B cell (primary cell): ENCODE measurements around the gene ARSA. TPM values are rescaled to one million over a fixed set of nuclear protein-coding genes. Genes with fewer than 3 reads are reported as not detected.
A peak's percentile ranks its signal among the peaks of the same experiment; 100 is the strongest.

Experiments
- ATAC-seq: fragments of 200-7000 bp; cut with Tn5 transposase; one replicate; pipeline ENCODE4 v1.10.0; 2021; ENCODE audit warnings: low read depth, mild to moderate bottlenecking, moderate number of reproducible peaks, moderate library complexity
- CTCF ChIA-PET: fragments of 350-600 bp; sonication (Branson Sonifier 250); formaldehyde crosslinking; loops from one replicate; lab custom pipeline; 2021; ENCODE audit warnings: antibody characterized with exemption, inconsistent platforms; lab: Charles Lee
- POLR2A ChIA-PET: fragments of 350-600 bp; sonication (Branson Sonifier 250); formaldehyde crosslinking; loops from one replicate; lab custom pipeline; 2021; ENCODE audit warnings: antibody characterized with exemption; lab: Charles Lee
- DNase-seq: peaks from one replicate; pipeline ENCODE4 v3.0.0; 2013
- H2AFZ ChIP-seq: 2 replicates; pipeline ENCODE4 v1.6.1; 2012; ENCODE audit warnings: mild to moderate bottlenecking, low read depth, low read length; ENCODE audit not compliant: insufficient read depth, poor library complexity, severe bottlenecking
- H3K27ac ChIP-seq, 2 donors: 1 replicate in 1 of 2; 2 replicates in 1 of 2; pipeline ENCODE4 v1.5.1; 2012 to 2013; ENCODE audit warnings: low read length in 2 of 2, mild to moderate bottlenecking in 2 of 2, moderate library complexity in 1 of 2
- H3K27me3 ChIP-seq, 4 experiments: fragments of 200-600 bp in 1 of 4; sonication (generic) in 1 of 4; replicated peaks in 1 of 4; 1 replicate in 2 of 4; 2 replicates in 2 of 4; pipeline versions ENCODE4 v1.6.1 to v1.7.0; 2013 to 2016; ENCODE audit warnings: low read length in 3 of 4, mild to moderate bottlenecking in 2 of 4, mixed read lengths in 1 of 4, moderate library complexity in 1 of 4; ENCODE audit not compliant: insufficient read depth in 4 of 4, control insufficient read depth in 3 of 4; ENCODE audit errors: control extremely low read depth in 1 of 4
- H3K36me3 ChIP-seq, 2 experiments: replicated peaks in 1 of 2; 1 replicate in 1 of 2; 2 replicates in 1 of 2; pipeline versions ENCODE4 v1.6.1 to v1.7.1; 2013; ENCODE audit warnings: low read length in 1 of 2; ENCODE audit not compliant: insufficient read depth in 2 of 2, control insufficient read depth in 1 of 2; ENCODE audit errors: control extremely low read depth in 1 of 2, extremely low read depth in 1 of 2
- H3K4me1 ChIP-seq, 2 donors: fragments of 200-600 bp in 1 of 2; sonication (generic) in 1 of 2; 1 replicate in 1 of 2; 2 replicates in 1 of 2; pipeline versions ENCODE4 v1.5.1 to v1.6.1; 2013 to 2017; ENCODE audit warnings: low read length in 2 of 2; ENCODE audit not compliant: control insufficient read depth in 2 of 2, insufficient read depth in 2 of 2
- H3K4me2 ChIP-seq: replicated peaks from 2 replicates; pipeline ENCODE3; 2012; ENCODE audit warnings: mild to moderate bottlenecking, low read depth, low read length; ENCODE audit not compliant: poor library complexity, severe bottlenecking
- H3K4me3 ChIP-seq, 5 experiments: fragments of 200-600 bp in 1 of 5; sonication (generic) in 1 of 5; 1 replicate in 3 of 5; 2 replicates in 2 of 5; pipeline versions ENCODE4 v1.5.1 to v1.7.0; 2011 to 2016; ENCODE audit warnings: low read length in 4 of 5, mild to moderate bottlenecking in 4 of 5, low read depth in 2 of 5, control low read depth in 1 of 5, moderate library complexity in 1 of 5; ENCODE audit not compliant: insufficient read depth in 1 of 5; ENCODE audit errors: control extremely low read depth in 1 of 5, extremely low read depth in 1 of 5
- H3K79me2 ChIP-seq: fragments of 200-600 bp; sonication (generic); one replicate; pipeline ENCODE4 v1.6.0; 2016; ENCODE audit warnings: low read length; ENCODE audit not compliant: control insufficient read depth, insufficient read depth
- H3K9ac ChIP-seq: fragments of 200-600 bp; sonication (generic); 2 replicates; pipeline ENCODE4 v1.6.1; 2017; ENCODE audit warnings: mild to moderate bottlenecking, low read length, moderate library complexity
- H3K9me3 ChIP-seq, 3 donors: one replicate each; pipeline versions ENCODE4 v1.6.1 to v1.7.1; 2013; ENCODE audit warnings: low read length in 2 of 3; ENCODE audit not compliant: control insufficient read depth in 2 of 3, insufficient read depth in 1 of 3; ENCODE audit errors: control extremely low read depth in 1 of 3
- H4K20me1 ChIP-seq: 2 replicates; pipeline ENCODE4 v1.6.0; 2012; ENCODE audit warnings: mild to moderate bottlenecking, low read length; ENCODE audit not compliant: insufficient read depth, control insufficient read depth, poor library complexity, severe bottlenecking
- H3K27ac Mint-ChIP-seq: one replicate; pipeline ENCODE4 v1.8.0; 2021; ENCODE audit warnings: mixed read lengths
- H3K27me3 Mint-ChIP-seq: one replicate; pipeline ENCODE4 v1.8.0; 2021; ENCODE audit warnings: mixed read lengths
- H3K4me1 Mint-ChIP-seq: one replicate; pipeline ENCODE4 v1.8.0; 2021; ENCODE audit warnings: mixed read lengths
- H3K4me3 Mint-ChIP-seq: one replicate; pipeline ENCODE4 v1.8.0; 2021; ENCODE audit warnings: mixed read lengths
- H3K9me3 Mint-ChIP-seq: one replicate; pipeline ENCODE4 v1.8.0; 2022; ENCODE audit warnings: mixed read lengths; ENCODE audit not compliant: insufficient read depth
- CTCF ChIP-seq: fragments of 200-600 bp; IDR thresholded peaks from one replicate; pipeline ENCODE4 v1.8.0; 2022; ENCODE audit warnings: antibody characterized with exemption, mild to moderate bottlenecking
- EZH2 ChIP-seq: IDR thresholded peaks from 2 replicates; pipeline ENCODE4 v1.6.1; 2012; ENCODE audit warnings: borderline replicate concordance, low read depth, mild to moderate bottlenecking, moderate library complexity, low read length; ENCODE audit not compliant: insufficient read depth, poor library complexity, severe bottlenecking
- WGBS: methylation state at CpG from one replicate; pipeline ENCODE4 v1.1.5; 2013; ENCODE audit warnings: missing lambda C conversion rate; ENCODE audit not compliant: insufficient coverage; 5-methylcytosine and 5-hydroxymethylcytosine counted together
- intact Hi-C: fragments of 100-400 bp; cut with micrococcal nuclease; formaldehyde crosslinking; loops from one replicate; pipeline ENCODE4 v1.10.0; 2022
- polyA plus RNA-seq: library from polyadenylated mRNA; depleted of rRNA; stranded (reverse); fragments of >200 nt; gene quantifications from 2 replicates; pipeline ENCODE4 v1.2.3, GENCODE V29; 2012
- total RNA-seq, 2 donors: library from RNA; stranded (reverse); fragments of 120-200 nt in 1 of 2; gene quantifications; 1 replicate in 1 of 2; 2 replicates in 1 of 2; pipeline versions ENCODE4 v1.2.3 to v1.2.4, GENCODE V29; 2013 to 2022

The ARSA gene
- total and polyA plus RNA-seq, 2 donors (not counting 1 experiment from before 2014, with no cell fraction given), result 82.0 to 128 TPM

- Histone ChIP-seq H3K9ac (no peak overlapping the region), H3K4me2 (no peak overlapping the region), H2AFZ (no peak overlapping the region), H3K79me2 (no peaks in the 10 kb centered on the region), H3K4me1 (no peaks in the 10 kb centered on the region), H3K4me3 (no peak overlapping the region), H3K27ac (no peak overlapping the region), H4K20me1 (no peaks in the 10 kb centered on the region), H3K27me3 (peaks cover 0 to 17% (median 0%) of the 10 kb centered on the region in 4 experiments), H3K9me3 (peaks cover 0 to 9% (median 0%) of the 10 kb centered on the region in 3 donors), H3K36me3 (no peaks in the 10 kb centered on the region)
- no peak overlapping the region for H3K27ac Mint-ChIP-seq
- peaks cover 30% of the 10 kb centered on the region for H3K27me3 Mint-ChIP-seq
- TF ChIP-seq CTCF (no peak), EZH2 (no peak)
- intact Hi-C loops, result no loop called here
- WGBS, result 93% methylated on average over 19 of the region's 22 CpGs
- DNase-seq (no peak), ATAC-seq (no peak)
- H3K4me3 Mint-ChIP-seq, result no peak overlapping the region
- ChIA-PET CTCF (no interaction called here), POLR2A (no interaction called here)
- H3K9me3 Mint-ChIP-seq, result no peaks in the 10 kb centered on the region
- H3K4me1 Mint-ChIP-seq, result peaks cover 1% of the 10 kb centered on the region
Observed at GRCh38 chr22:50613291-50613981, 14.5 kb downstream of the ARSA start.

- H3K9ac ChIP-seq, result no peak overlapping the region
- POLR2A ChIA-PET, result no interaction called here
- TF ChIP-seq CTCF, result no peak
- no peak for TF ChIP-seq EZH2
Observed at GRCh38 chr22:50612528-50613221, 15.3 kb downstream of the ARSA start.

More at GRCh38 chr22:50612528-50613221, 15.3 kb downstream of the ARSA start:
- Histone ChIP-seq H3K79me2 (no peaks in the 10 kb centered on the region), H3K27me3 (peaks cover 0 to 17% (median 0%) of the 10 kb centered on the region in 4 experiments), H2AFZ (no peak overlapping the region), H3K4me1 (no peaks in the 10 kb centered on the region), H3K36me3 (no peaks in the 10 kb centered on the region), H3K4me3 (no peak overlapping the region), H3K4me2 (no peak overlapping the region), H4K20me1 (no peaks in the 10 kb centered on the region), H3K27ac (no peak overlapping the region), H3K9me3 (peaks cover 0 to 9% (median 0%) of the 10 kb centered on the region in 3 donors)
- ATAC-seq, result no peak
- H3K27ac Mint-ChIP-seq, result no peak overlapping the region
- DNase-seq, result peak; percentile 26
- H3K4me3 Mint-ChIP-seq, result no peak overlapping the region
- H3K4me1 Mint-ChIP-seq, result peaks cover 1% of the 10 kb centered on the region
- intact Hi-C loops, result no loop called here
- peaks cover 31% of the 10 kb centered on the region for H3K27me3 Mint-ChIP-seq
- WGBS, result 44% methylated on average over 23 of the region's 31 CpGs
- H3K9me3 Mint-ChIP-seq, result no peaks in the 10 kb centered on the region
- CTCF ChIA-PET, result no interaction called here
